ENCODE data around the gene AP4M1.

Gene AP4M1

DNA sequence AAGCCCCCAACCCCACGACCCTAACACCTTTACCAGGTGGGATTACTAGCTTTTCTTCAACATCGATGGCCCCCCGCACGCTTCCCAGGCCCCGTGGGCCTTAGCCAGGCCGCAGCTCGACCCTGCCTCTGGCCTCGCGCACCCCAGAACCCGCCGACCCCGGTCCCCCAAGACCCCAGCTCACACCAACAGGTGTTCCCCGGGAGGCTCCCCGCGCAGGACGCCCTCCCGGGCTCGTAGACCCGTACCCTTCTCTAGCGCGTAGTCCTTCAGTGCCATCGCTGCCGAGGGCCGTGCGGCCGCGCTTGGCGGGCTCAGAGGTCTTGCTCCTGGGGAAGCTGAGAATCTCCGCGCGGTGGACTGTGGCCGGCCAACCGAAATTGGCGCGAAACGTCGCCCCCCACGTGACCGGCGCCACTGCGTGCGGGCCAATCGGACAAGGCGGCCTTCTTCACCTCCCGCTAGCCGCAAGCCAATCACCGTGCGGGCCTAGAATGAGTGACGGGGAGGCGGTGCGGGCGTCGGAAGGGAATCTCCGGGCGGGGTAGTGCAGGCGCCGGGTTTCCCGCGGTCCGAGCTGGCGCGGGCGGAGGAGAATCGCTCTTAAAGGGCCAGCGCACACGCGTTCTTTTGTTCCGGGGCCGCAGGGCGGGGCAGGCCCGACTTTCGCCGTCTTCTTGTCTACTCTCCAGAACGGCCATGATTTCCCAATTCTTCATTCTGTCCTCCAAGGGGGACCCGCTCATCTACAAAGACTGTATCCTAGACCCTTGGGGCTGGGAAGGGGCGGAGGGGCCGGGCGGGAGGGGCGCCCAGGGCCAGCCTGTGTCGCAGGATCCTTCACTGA is at the start of gene AP4M1, which contains the start of gene MCM7:
Gene AP4M1, plus strand, starts transcription at position 628 of the 847 bp plus-strand sequence. Its CDS starts 72 bp downstream, at position 700.
Gene MCM7, minus strand, starts transcription at position 382 of the 847 bp plus-strand sequence. Its CDS starts 103 bp downstream, at position 279.
- peak; percentile 99 for DNase-seq (ENCODE audit: low read depth in 2 of 2)

GRCh38 chr7:100053215-100053614 is 48.2 kb upstream of the AP4M1 start:
- peak in 1 of 2 experiments; percentile 9 for DNase-seq (ENCODE audit: low read depth in 2 of 2)

DNA sequence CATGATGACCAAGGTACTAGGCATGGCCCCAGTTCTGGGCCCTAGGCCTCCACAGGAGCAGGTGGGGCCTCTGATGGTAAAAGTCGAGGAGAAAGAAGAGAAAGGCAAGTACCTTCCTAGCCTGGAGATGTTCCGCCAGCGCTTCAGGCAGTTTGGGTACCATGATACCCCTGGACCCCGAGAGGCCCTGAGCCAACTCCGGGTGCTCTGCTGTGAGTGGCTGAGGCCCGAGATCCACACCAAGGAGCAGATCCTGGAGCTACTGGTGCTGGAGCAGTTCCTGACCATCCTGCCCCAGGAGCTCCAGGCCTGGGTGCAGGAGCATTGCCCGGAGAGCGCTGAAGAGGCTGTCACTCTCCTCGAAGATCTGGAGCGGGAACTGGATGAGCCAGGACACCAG is 44.4 kb upstream of the AP4M1 start:
- DNase-seq (ENCODE audit: low read depth in 2 of 2) = no peak

- no peak for DNase-seq (ENCODE audit: low read depth in 2 of 2)
Measured at GRCh38 chr7:100059251-100059739, 42.1 kb upstream of the AP4M1 start.

- no peak for DNase-seq (ENCODE audit: low read depth in 2 of 2)
Measured at GRCh38 chr7:100061518-100062193, 39.8 kb upstream of the AP4M1 start.

DNA sequence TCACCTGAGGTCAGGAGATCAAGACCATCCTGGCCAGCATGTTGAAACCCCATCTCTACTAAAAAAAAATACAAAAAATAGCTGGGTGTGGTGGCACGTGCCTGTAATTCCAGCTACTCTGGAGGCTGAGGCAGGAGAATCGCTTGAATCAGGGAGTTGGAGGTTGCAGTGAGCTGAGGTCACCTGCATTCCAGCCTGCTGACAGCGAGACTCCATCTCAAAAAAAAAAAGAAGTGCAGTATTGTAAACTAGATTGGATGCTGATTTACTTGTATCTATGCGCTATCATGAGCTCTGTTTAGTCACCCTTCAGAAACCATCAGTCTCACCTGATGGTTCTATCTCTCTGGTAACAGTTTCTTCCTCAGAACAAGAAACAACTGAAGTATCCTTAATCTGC is 38.1 kb upstream of the AP4M1 start:
- DNase-seq (ENCODE audit: low read depth in 2 of 2) = no peak

- no peak for DNase-seq (ENCODE audit: low read depth in 2 of 2)
Measured at GRCh38 chr7:100064162-100064561, 37.3 kb upstream of the AP4M1 start.

DNA sequence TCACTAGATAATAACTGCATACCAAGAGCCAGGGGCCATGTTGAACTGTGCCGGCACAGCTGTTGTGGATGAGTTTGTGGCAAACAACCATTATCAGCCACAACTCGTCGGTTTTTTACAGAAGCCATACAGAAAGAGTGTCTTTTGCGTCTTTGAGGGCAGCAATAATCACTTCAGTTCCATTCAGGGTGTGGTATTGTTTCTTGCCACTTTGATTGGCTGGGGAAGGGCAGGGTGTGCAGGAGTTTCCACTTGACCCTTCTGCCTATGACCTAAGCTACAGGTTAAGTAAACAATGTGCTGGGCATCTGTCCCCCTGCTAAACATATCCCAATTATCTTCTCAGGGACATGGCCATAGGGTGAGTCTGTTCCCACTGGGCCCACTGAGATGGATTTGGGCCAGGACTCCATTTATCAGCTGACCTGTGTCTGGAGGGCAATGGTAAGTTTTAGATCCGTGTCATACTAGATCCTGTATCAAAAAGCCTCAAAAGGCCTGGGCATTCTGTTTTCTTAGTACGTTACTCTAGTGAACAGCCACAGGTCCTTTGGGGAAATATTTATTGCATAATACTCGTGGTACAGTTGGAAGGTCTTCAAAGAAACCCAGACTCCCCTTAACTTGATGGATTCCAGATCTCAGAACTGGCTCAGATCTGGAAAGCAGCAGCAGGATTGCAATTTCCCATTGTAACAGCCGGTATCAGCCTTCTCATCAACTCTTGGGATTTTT is 35.8 kb upstream of the AP4M1 start:
- peak; percentile 73 to 74 for DNase-seq (ENCODE audit: low read depth in 2 of 2)

GRCh38 chr7:100066953-100067352 is 34.5 kb upstream of the AP4M1 start:
- DNase-seq (ENCODE audit: low read depth in 2 of 2) = no peak

- DNase-seq (ENCODE audit: low read depth in 2 of 2) = no peak
Measured at GRCh38 chr7:100069991-100070390, 31.5 kb upstream of the AP4M1 start.

GRCh38 chr7:100071018-100071723 is 30.3 kb upstream of the AP4M1 start:
- no peak for DNase-seq (ENCODE audit: low read depth in 2 of 2)

DNA sequence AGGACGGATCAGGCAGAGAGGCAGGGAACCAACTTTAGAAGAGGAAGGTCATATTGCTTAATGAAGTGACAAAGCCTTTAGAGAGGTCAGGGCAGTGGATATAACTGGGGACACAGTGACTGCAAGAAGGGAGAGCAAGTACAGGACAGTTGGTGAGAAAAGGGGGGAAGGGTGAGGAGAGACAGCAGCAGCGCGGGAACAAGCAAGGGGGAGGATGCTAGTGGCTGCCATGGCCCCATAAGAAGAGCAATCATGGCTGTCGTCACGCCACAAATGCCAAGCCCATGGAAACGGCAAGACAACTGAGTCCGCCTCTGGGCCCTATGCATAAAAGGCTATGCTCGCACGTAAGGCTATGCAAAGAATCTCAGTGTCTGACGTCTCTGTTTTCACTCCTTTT is 29.0 kb upstream of the AP4M1 start:
- DNase-seq (ENCODE audit: low read depth in 2 of 2) = no peak

- no peak for DNase-seq (ENCODE audit: low read depth in 2 of 2)
Measured at GRCh38 chr7:100074841-100075240, 26.6 kb upstream of the AP4M1 start.

- DNase-seq (ENCODE audit: low read depth in 2 of 2) = no peak
Measured at GRCh38 chr7:100075418-100075817, 26.0 kb upstream of the AP4M1 start.

DNA sequence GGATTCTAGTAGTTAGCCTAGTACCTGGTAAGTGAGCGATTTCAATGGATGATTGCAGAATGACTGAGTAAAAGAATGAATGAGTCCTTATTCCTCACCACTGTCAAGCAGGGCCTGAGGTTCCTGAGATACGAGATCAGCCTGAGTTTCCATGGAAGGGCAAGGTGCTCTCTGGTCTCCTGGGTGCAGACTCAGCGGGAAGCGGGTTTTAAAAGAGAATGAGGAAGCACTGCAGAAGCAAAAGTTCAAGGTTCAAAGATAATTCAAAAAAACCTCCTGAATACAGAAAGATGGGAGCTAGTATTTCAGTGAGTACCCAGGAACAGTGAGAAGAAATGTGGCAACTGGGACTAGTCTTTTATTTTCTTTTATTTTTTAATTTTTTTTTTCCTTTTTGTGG is 24.2 kb upstream of the AP4M1 start:
- DNase-seq (ENCODE audit: low read depth in 2 of 2) = no peak

DNA sequence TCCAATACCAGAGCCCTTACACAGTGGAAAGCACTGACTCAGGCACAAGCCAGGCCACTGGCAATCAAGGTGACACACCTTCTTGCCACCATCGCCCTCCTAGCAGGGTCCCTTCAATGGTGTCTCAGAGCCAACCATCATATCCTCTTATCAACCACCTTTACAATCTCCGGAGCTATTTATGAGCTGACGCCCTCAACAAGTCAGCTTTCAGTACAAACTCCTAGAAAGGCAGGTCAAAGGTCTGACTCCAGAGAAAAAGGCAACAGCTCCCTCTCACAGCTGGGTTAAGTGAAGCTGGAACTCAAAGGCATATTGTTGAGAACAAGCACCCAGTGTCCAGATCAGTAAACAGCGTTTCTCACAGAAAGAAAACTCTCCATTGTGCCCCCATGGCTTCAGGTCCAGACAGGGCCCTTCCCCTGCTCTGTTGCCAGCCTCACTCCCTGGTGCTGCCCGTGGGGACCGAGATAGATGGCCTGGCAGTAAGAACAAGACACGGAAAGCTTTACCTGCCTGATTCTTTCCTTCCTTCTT is 22.4 kb upstream of the AP4M1 start:
- DNase-seq (ENCODE audit: low read depth in 2 of 2) = no peak

- DNase-seq (ENCODE audit: low read depth in 2 of 2) = no peak
Measured at GRCh38 chr7:100080907-100081534, 20.4 kb upstream of the AP4M1 start.

DNA sequence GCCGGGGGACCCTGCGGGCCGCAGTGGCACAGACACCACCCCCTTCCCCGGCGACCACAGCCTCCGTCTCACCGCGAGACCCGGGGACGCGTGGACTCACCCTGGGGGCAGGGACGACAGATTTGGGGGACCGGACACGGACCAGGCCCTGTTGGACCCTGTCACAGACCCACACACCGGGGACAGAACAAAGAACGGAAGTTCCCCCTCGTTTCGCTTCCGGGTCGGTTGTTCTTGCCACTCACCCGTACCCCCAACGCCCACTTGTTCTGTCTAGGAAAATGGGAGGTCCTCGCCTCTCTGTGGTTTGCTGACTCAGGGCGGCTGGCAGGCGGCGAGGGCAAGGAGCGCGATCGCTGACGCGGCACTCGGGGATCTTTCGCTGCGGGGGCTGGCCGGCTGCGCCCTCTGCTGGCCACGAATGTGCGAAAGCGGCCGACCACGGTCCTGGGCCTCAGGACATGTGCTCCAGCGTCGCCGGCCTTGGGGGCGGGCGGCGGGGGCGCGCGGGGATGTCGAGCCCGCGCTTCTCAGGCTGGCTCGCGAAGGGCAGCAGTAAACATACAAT is 19.8 kb upstream of the AP4M1 start, which contains the start of gene ZNF3:
Gene ZNF3, minus strand, starts transcription at position 189 of the 568 bp plus-strand sequence. CDS start 4,366 bp downstream, outside the sequence.
- DNase-seq (ENCODE audit: low read depth in 2 of 2) = peak; percentile 99

DNA sequence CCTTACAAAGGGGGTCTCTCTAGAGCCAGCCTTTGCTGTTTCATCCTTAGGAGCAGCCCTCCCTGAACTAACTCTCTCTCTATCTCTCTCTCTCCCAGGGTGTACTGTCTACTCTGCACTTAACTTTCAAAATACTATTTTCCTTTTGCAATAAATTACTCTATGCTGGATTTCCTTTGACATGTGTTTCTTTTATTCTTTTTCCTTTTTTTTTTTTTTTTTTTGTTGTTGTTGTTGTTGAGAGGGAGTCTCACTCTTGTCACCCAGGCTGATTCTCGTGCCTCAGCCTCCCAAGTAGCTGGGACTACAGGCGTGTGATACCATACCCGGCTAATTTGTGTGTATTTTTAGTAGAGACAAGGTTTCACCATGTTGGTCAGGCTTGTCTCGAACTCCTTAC is 18.5 kb upstream of the AP4M1 start:
- no peak for DNase-seq (ENCODE audit: low read depth in 2 of 2)

DNA sequence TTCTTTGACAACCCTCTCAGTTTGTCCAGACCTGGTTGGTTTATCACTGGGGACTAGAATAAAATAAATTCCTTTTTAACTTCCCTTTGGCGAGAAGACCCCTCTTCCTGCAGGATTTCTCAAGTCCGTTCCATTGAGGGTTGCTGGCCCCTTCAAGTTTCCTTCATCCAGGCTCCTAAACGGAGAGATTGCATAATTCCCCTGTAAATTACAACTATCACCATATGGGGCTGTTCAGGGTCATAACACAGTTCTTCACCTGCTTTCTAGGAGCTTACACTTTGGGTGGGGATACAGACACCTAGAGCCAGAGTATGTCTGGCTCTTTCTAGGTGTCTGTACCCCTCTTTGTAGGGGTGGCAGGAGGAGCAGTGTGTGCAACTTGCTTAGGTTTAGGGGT is 15.9 kb upstream of the AP4M1 start:
- DNase-seq (ENCODE audit: low read depth in 2 of 2) = no peak

Data from fibroblast of skin of left quadriceps (primary cell).